GM23338 (cell line): Measurements from ENCODE around the gene PPP1CA. TPM values are rescaled to one million over a fixed set of nuclear protein-coding genes. Genes with fewer than 3 reads are reported as not detected.

Experiments
- CREB1 ChIP-seq: fragments of 250-450 bp; sonication (Bioruptor Pico); IDR thresholded peaks from 2 replicates; pipeline ENCODE4 v1.5.0; 2020; ENCODE audit warnings: low read depth, mild to moderate bottlenecking, moderate library complexity
- JUNB ChIP-seq: IDR thresholded peaks from one replicate; pipeline ENCODE4 v1.6.1; 2016; ENCODE audit warnings: antibody characterized with exemption; ENCODE audit not compliant: unreplicated experiment
- POLR2AphosphoS5 ChIP-seq: IDR thresholded peaks from 2 replicates; pipeline ENCODE4 v1.6.1; 2016; ENCODE audit warnings: antibody characterized with exemption, low read depth
- ZNF114 ChIP-seq: fragments of 250-450 bp; sonication (Bioruptor Pico); IDR thresholded peaks from 2 replicates; pipeline ENCODE4 v1.5.0; 2020; ENCODE audit warnings: mild to moderate bottlenecking, moderate library complexity
- polyA plus RNA-seq: library from polyadenylated mRNA; unstranded; fragments of >200 nt; fragmentation: Nextera tagmentation; extraction: Ambion mirVana; gene quantifications from 2 replicates; pipeline ENCODE4 v1.2.1, GENCODE V29; 2016
- total RNA-seq: library from RNA; depleted of rRNA; stranded (reverse); fragments of >200 nt; shearing (Covaris generic); gene quantifications from 2 replicates; pipeline ENCODE4 v1.2.3, GENCODE V29; 2014
- TF ChIP-seq, protein P1 (sequence below): fragments of 250-450 bp; sonication (Bioruptor Pico); IDR thresholded peaks from 2 replicates; pipeline ENCODE4 v1.5.0; 2020; ENCODE audit warnings: mild to moderate bottlenecking, moderate library complexity
- TF ChIP-seq, protein P2 (sequence below): IDR thresholded peaks from one replicate; pipeline ENCODE4 v1.6.1; 2018; ENCODE audit warnings: antibody characterized with exemption; ENCODE audit not compliant: unreplicated experiment

The PPP1CA gene
- total and polyA plus RNA-seq, 2 experiments from 2014 or later: 217 to 237 TPM

DNA sequence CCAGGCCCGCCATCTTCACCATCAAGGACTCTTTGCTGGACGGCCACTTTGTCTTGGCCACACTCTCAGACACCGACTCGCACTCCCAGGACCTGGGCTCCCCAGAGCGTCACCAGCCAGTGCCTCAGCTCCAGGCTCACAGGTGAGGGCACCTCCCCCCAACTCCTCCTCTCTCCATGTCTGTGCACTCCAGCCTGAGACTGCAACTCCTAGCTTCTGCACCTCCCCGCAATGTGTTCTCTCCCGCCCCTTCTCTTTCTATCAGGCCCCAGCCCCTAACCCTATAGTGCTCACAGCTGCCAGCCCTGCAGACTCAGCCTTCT, 5.4 kb downstream of the PPP1CA start (continued):
- TF ChIP-seq, protein P1, sequence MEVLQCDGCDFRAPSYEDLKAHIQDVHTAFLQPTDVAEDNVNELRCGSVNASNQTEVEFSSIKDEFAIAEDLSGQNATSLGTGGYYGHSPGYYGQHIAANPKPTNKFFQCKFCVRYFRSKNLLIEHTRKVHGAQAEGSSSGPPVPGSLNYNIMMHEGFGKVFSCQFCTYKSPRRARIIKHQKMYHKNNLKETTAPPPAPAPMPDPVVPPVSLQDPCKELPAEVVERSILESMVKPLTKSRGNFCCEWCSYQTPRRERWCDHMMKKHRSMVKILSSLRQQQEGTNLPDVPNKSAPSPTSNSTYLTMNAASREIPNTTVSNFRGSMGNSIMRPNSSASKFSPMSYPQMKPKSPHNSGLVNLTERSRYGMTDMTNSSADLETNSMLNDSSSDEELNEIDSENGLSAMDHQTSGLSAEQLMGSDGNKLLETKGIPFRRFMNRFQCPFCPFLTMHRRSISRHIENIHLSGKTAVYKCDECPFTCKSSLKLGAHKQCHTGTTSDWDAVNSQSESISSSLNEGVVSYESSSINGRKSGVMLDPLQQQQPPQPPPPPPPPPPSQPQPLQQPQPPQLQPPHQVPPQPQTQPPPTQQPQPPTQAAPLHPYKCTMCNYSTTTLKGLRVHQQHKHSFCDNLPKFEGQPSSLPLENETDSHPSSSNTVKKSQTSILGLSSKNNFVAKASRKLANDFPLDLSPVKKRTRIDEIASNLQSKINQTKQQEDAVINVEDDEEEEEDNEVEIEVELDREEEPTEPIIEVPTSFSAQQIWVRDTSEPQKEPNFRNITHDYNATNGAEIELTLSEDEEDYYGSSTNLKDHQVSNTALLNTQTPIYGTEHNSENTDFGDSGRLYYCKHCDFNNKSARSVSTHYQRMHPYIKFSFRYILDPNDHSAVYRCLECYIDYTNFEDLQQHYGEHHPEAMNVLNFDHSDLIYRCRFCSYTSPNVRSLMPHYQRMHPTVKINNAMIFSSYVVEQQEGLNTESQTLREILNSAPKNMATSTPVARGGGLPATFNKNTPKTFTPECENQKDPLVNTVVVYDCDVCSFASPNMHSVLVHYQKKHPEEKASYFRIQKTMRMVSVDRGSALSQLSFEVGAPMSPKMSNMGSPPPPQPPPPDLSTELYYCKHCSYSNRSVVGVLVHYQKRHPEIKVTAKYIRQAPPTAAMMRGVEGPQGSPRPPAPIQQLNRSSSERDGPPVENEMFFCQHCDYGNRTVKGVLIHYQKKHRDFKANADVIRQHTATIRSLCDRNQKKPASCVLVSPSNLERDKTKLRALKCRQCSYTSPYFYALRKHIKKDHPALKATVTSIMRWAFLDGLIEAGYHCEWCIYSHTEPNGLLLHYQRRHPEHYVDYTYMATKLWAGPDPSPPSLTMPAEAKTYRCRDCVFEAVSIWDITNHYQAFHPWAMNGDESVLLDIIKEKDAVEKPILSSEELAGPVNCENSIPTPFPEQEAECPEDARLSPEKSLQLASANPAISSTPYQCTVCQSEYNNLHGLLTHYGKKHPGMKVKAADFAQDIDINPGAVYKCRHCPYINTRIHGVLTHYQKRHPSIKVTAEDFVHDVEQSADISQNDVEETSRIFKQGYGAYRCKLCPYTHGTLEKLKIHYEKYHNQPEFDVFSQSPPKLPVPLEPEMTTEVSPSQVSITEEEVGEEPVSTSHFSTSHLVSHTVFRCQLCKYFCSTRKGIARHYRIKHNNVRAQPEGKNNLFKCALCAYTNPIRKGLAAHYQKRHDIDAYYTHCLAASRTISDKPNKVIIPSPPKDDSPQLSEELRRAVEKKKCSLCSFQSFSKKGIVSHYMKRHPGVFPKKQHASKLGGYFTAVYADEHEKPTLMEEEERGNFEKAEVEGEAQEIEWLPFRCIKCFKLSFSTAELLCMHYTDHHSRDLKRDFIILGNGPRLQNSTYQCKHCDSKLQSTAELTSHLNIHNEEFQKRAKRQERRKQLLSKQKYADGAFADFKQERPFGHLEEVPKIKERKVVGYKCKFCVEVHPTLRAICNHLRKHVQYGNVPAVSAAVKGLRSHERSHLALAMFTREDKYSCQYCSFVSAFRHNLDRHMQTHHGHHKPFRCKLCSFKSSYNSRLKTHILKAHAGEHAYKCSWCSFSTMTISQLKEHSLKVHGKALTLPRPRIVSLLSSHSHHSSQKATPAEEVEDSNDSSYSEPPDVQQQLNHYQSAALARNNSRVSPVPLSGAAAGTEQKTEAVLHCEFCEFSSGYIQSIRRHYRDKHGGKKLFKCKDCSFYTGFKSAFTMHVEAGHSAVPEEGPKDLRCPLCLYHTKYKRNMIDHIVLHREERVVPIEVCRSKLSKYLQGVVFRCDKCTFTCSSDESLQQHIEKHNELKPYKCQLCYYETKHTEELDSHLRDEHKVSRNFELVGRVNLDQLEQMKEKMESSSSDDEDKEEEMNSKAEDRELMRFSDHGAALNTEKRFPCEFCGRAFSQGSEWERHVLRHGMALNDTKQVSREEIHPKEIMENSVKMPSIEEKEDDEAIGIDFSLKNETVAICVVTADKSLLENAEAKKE (CRISPR knock-in tag): no peak
- TF ChIP-seq, protein P2, sequence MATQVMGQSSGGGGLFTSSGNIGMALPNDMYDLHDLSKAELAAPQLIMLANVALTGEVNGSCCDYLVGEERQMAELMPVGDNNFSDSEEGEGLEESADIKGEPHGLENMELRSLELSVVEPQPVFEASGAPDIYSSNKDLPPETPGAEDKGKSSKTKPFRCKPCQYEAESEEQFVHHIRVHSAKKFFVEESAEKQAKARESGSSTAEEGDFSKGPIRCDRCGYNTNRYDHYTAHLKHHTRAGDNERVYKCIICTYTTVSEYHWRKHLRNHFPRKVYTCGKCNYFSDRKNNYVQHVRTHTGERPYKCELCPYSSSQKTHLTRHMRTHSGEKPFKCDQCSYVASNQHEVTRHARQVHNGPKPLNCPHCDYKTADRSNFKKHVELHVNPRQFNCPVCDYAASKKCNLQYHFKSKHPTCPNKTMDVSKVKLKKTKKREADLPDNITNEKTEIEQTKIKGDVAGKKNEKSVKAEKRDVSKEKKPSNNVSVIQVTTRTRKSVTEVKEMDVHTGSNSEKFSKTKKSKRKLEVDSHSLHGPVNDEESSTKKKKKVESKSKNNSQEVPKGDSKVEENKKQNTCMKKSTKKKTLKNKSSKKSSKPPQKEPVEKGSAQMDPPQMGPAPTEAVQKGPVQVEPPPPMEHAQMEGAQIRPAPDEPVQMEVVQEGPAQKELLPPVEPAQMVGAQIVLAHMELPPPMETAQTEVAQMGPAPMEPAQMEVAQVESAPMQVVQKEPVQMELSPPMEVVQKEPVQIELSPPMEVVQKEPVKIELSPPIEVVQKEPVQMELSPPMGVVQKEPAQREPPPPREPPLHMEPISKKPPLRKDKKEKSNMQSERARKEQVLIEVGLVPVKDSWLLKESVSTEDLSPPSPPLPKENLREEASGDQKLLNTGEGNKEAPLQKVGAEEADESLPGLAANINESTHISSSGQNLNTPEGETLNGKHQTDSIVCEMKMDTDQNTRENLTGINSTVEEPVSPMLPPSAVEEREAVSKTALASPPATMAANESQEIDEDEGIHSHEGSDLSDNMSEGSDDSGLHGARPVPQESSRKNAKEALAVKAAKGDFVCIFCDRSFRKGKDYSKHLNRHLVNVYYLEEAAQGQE: no peak
- TF ChIP-seq JUNB (no peak), POLR2AphosphoS5 (no peak), CREB1 (no peak), ZNF114 (CRISPR knock-in tag) (no peak)
